Measurements from ENCODE around the gene MRPS23. TPM values are rescaled to one million over a fixed set of nuclear protein-coding genes. Genes with fewer than 3 reads are reported as not detected.

MRPS23 gene
- total and polyA plus RNA-seq, 9 of the 15 experiments (the other 6 are each of a cell fraction or from before 2014, with no cell fraction given), result 59.1 to 298 (median 98.8) TPM

GRCh38 chr17:57819867-57820266 lies 30.0 kb downstream of the MRPS23 start:
- H3K27ac ChIP-seq (ENCODE audit: extremely low read depth, low read depth, low read length), result no peak overlapping the region
- no peaks in the 10 kb centered on the region for H3K36me3 ChIP-seq (ENCODE audit: control insufficient read depth, insufficient read depth, low read length)
- no peaks in the 10 kb centered on the region for H3K9me3 ChIP-seq (replicated peaks; ENCODE audit: control insufficient read depth, insufficient read depth, low read depth, low read length)
- H3K4me3 ChIP-seq, result no peak overlapping the region
- H3K4me1 ChIP-seq (replicated peaks in 1 of 2; ENCODE audit: control insufficient read depth in 2 of 2, insufficient read depth in 2 of 2, low read length in 2 of 2), result no peaks in the 10 kb centered on the region
- ChIA-PET CTCF (ENCODE audit: low intra/inter-chr PET ratio) (no interaction called here), POLR2A (interaction anchor here (1.3 kb wide), 1 partner anchor 10 kb away, joined by 4 read pairs; no protein-coding TSS in a partner anchor)
- FAIRE-seq, result no peak
- ATAC-seq, result no peak
- no TSS peak for BruUV-seq (replicated peaks)
- no peak overlapping the region for H2AFZ ChIP-seq (ENCODE audit: low read depth, low read length)
- no peaks in the 10 kb centered on the region for H3K9me1 ChIP-seq (ENCODE audit: control insufficient read depth, insufficient read depth, low read length)
- no peak overlapping the region for H3K9ac ChIP-seq (ENCODE audit: insufficient read depth in 1 of 2, low read depth in 2 of 2, low read length in 2 of 2)
- intact Hi-C loops (cut with micrococcal nuclease) (no loop called here), in situ Hi-C loops (cut with MboI) (no loop called here)
- 7% methylated on average over 5 of the region's 5 CpGs for WGBS (ENCODE audit: insufficient coverage, low coverage, missing lambda C conversion rate)
- H3K79me2 ChIP-seq (ENCODE audit: control insufficient read depth, insufficient read depth, low read length), result no peaks in the 10 kb centered on the region
- H3K4me2 ChIP-seq (ENCODE audit: insufficient read depth, low read length), result no peak overlapping the region
- DNase-seq (ENCODE audit: extremely low read depth in 1 of 4, low spot score in 3 of 4), result no peak
- no peaks in the 10 kb centered on the region for H4K20me1 ChIP-seq (replicated peaks; ENCODE audit: control insufficient read depth, insufficient read depth, low read length)
- H3K27me3 ChIP-seq (ENCODE audit: control insufficient read depth in 2 of 2, insufficient read depth in 2 of 2, low read length in 2 of 2), result peaks cover 42 to 43% of the 10 kb centered on the region in 2 experiments
- TF ChIP-seq SREBF2 (CRISPR knock-in tag; IDR thresholded peaks at IDR 0.05) (no peak), L3MBTL2 (IDR thresholded peaks at IDR 0.05) (no peak), FOXP4 (CRISPR knock-in tag; IDR thresholded peaks at IDR 0.05; ENCODE audit: borderline replicate concordance) (no peak), PCBP1 (IDR thresholded peaks at IDR 0.05; ENCODE audit: low read depth, low read length, poor library complexity, severe bottlenecking) (no peak), ZNF384 (IDR thresholded peaks at IDR 0.05; ENCODE audit: low read depth, low read length) (no peak), ZBTB43 (CRISPR knock-in tag; IDR thresholded peaks at IDR 0.05) (no peak), KDM2B (CRISPR knock-in tag; IDR thresholded peaks at IDR 0.05) (no peak), RAD51 (IDR thresholded peaks at IDR 0.05; ENCODE audit: borderline replicate concordance, low read depth) (no peak)

All from K562 (cell line).